ENCODE measurements around the gene TMEM167B. TPM values are rescaled to one million over a fixed set of nuclear protein-coding genes. Genes with fewer than 3 reads are reported as not detected.

Gene TMEM167B
- total RNA-seq, 2 donors from 2014 or later = 14.6 to 23.0 TPM

GRCh38 chr1:109114342-109114674, 23.7 kb downstream of the TMEM167B start:
- H3K27me3 Mint-ChIP-seq (ENCODE audit: insufficient read depth) = peaks cover 80% of the 10 kb centered on the region
- H3K9me3 ChIP-seq (ENCODE audit: control insufficient read depth, low read length) = no peaks in the 10 kb centered on the region
- H3K4me1 ChIP-seq (ENCODE audit: control insufficient read depth, insufficient read depth, low read length) = peaks cover 4% of the 10 kb centered on the region
- H3K36me3 ChIP-seq (ENCODE audit: control insufficient read depth, insufficient read depth, low read length) = no peaks in the 10 kb centered on the region
- H3K27ac Mint-ChIP-seq = no peak overlapping the region
- H3K27ac ChIP-seq (ENCODE audit: low read depth, low read length) = no peak overlapping the region
- no peaks in the 10 kb centered on the region for H3K9me3 Mint-ChIP-seq
- no peak overlapping the region for H3K9ac ChIP-seq (ENCODE audit: extremely low read depth, low read length, poor library complexity, severe bottlenecking)
- peaks cover 2% of the 10 kb centered on the region for H3K4me1 Mint-ChIP-seq
- H3K4me3 Mint-ChIP-seq = peak overlapping the region; percentile 42
- peaks cover 76% of the 10 kb centered on the region for H3K27me3 ChIP-seq (ENCODE audit: control insufficient read depth, insufficient read depth, low read length, poor library complexity, severe bottlenecking)
- WGBS, 2 experiments (ENCODE audit: insufficient coverage in 1 of 2, insufficient read length in 1 of 2) = 9 to 10% methylated on average over 12 of the region's 12 CpGs
- peak overlapping the region; percentile 73 for H3K4me3 ChIP-seq (ENCODE audit: low read length)
- no peaks in the 10 kb centered on the region for H3K36me3 Mint-ChIP-seq (ENCODE audit: low read depth)
- DNase-seq = no peak
- no peak for TF ChIP-seq CTCF (conservative IDR thresholded peaks at IDR 0.05)

- Mint-ChIP-seq H3K4me3 (no peak overlapping the region), H3K9me3 (no peaks in the 10 kb centered on the region), H3K4me1 (peaks cover 2% of the 10 kb centered on the region), H3K27ac (no peak overlapping the region), H3K36me3 (ENCODE audit: low read depth) (no peaks in the 10 kb centered on the region), H3K27me3 (ENCODE audit: insufficient read depth) (peaks cover 67% of the 10 kb centered on the region)
- TF ChIP-seq CTCF (conservative IDR thresholded peaks at IDR 0.05) = no peak
- Histone ChIP-seq H3K36me3 (ENCODE audit: control insufficient read depth, insufficient read depth, low read length) (no peaks in the 10 kb centered on the region), H3K9me3 (ENCODE audit: control insufficient read depth, low read length) (no peaks in the 10 kb centered on the region), H3K4me1 (ENCODE audit: control insufficient read depth, insufficient read depth, low read length) (peaks cover 4% of the 10 kb centered on the region), H3K27ac (ENCODE audit: low read depth, low read length) (no peak overlapping the region), H3K9ac (ENCODE audit: extremely low read depth, low read length, poor library complexity, severe bottlenecking) (no peak overlapping the region), H3K27me3 (ENCODE audit: control insufficient read depth, insufficient read depth, low read length, poor library complexity, severe bottlenecking) (peaks cover 62% of the 10 kb centered on the region), H3K4me3 (ENCODE audit: low read length) (no peak overlapping the region)
- 97 to 100% methylated on average over 2 of the region's 2 CpGs for WGBS, 2 experiments (ENCODE audit: insufficient coverage in 1 of 2, insufficient read length in 1 of 2)
- no peak for DNase-seq
Measured at GRCh38 chr1:109115685-109116084, 25.1 kb downstream of the TMEM167B start.

- 88% methylated on average over 1 of the region's 1 CpG; no CpG with 5 or more reads in 1 of the 2 experiments for WGBS, 2 experiments (ENCODE audit: insufficient coverage in 1 of 2, insufficient read length in 1 of 2)
- peaks cover 4% of the 10 kb centered on the region for H3K4me1 ChIP-seq (ENCODE audit: control insufficient read depth, insufficient read depth, low read length)
- no peak overlapping the region for H3K9ac ChIP-seq (ENCODE audit: extremely low read depth, low read length, poor library complexity, severe bottlenecking)
- Mint-ChIP-seq H3K27me3 (ENCODE audit: insufficient read depth) (peaks cover 61% of the 10 kb centered on the region), H3K36me3 (ENCODE audit: low read depth) (no peaks in the 10 kb centered on the region), H3K4me3 (no peak overlapping the region), H3K27ac (no peak overlapping the region), H3K4me1 (peaks cover 2% of the 10 kb centered on the region), H3K9me3 (no peaks in the 10 kb centered on the region)
- H3K4me3 ChIP-seq (ENCODE audit: low read length) = no peak overlapping the region
- H3K27ac ChIP-seq (ENCODE audit: low read depth, low read length) = no peak overlapping the region
- no peak for DNase-seq
- H3K9me3 ChIP-seq (ENCODE audit: control insufficient read depth, low read length) = no peaks in the 10 kb centered on the region
- H3K27me3 ChIP-seq (ENCODE audit: control insufficient read depth, insufficient read depth, low read length, poor library complexity, severe bottlenecking) = peaks cover 56% of the 10 kb centered on the region
- H3K36me3 ChIP-seq (ENCODE audit: control insufficient read depth, insufficient read depth, low read length) = no peaks in the 10 kb centered on the region
- TF ChIP-seq CTCF (conservative IDR thresholded peaks at IDR 0.05) = no peak
Measured at GRCh38 chr1:109116286-109116685, 25.7 kb downstream of the TMEM167B start.

All from endodermal cell (in vitro differentiated cells).